HG03520 (cell line): ENCODE measurements around the gene NIN.
"Not testable (repeated sequence)": the region's sequence is repeated elsewhere in the genome, so short reads cannot be mapped to it uniquely, and the experiment has no call there.

Source experiments
- ATAC-seq: cut with Tn5 transposase; IDR thresholded peaks from one replicate; pipeline ENCODE4 v1.9.1; 2021; ENCODE audit warnings: mild to moderate bottlenecking, moderate library complexity; ENCODE audit not compliant: unreplicated experiment

Gene NIN

DNA sequence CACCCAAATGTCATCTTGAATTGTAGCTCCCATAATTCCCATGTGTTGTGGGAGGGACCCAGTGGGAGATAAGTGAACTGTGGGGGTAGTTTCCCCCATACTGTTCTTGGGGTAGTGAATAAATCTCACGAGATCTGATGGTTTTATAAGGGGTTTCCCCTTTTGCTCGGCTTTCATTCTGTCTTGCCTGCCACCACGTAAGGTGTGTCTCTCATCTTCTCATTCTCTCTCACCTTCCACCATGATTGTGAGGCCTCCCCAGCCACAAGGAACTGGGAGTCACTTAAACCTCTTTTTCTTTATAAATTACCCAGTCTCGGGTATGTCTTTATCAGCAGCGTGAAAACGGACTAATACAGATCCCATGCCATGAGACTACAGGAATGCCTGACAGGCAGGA lies 11.7 kb downstream of the NIN start:
- ATAC-seq = not testable (repeated sequence)

DNA sequence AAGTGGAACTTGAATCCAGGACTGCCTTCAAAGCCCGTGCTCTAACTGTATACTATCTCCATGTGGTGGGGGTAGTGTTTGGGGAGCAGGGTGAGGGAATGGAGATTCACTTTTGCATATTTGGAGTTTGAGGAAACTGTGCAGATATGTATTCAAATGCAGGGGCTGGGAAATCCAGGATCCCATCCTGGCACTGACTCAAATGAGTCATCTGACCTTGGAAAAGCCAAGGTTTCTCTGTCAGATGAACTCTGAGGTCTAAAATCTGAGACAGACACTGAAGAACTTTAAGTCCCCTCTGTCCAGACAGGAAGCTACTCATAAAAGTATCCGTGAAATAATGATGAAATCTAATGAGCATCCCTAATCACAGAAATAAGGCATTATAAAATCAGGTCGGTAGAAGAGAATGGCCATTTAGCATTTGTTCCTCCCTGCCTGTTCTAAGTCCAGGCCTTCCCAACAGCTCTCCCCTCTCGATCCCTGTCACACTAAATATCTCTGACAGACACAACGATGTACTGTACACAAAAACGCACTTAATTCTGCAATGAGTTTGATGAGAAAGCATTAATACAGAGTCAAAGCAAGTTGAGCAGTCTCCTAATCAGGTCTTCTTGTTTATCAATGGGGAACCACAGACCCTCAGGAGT lies 14.4 kb downstream of the NIN start:
- no peak for ATAC-seq

DNA sequence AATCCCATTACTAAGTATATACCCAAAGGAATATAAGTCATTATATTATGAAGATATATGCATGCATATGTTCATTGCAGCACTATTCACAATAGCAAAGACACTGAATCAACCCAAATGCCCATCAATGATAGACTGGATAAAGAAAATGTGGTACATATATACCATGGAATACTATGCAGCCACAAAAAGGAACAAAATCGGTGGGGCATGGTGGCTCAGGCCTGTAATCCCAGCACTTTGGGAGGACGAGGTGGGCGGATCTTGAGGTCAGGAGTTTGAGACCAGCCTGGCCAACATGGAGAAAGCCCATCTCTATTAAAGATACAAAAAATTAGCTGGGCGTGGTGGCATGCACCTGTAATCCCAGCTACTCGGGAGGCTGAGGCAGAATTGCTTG lies 15.4 kb downstream of the NIN start:
- ATAC-seq = not testable (repeated sequence)

DNA sequence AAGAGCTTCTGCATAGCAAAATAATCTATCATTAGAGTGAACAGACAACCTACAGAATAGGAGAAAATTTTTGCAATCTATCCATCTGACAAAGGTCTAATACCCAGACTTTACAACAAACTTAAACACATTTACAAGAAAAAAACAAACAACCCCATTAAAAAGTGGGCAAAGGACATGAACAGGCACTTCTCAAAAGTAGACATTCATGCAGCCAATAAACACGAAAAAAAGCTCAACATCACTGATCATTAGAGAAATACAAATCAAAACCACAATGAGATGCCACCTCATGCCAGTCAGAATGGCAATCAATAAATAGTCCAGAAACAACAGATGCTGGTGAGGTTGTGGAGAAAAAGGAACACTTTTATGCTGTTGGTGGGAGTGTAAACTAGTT lies 15.9 kb downstream of the NIN start:
- ATAC-seq = not testable (repeated sequence)

- ATAC-seq = no peak
Measured at GRCh38 chr14:50814161-50814560, 16.8 kb downstream of the NIN start.

GRCh38 chr14:50813544-50813863 lies 17.5 kb downstream of the NIN start:
- no peak for ATAC-seq

DNA sequence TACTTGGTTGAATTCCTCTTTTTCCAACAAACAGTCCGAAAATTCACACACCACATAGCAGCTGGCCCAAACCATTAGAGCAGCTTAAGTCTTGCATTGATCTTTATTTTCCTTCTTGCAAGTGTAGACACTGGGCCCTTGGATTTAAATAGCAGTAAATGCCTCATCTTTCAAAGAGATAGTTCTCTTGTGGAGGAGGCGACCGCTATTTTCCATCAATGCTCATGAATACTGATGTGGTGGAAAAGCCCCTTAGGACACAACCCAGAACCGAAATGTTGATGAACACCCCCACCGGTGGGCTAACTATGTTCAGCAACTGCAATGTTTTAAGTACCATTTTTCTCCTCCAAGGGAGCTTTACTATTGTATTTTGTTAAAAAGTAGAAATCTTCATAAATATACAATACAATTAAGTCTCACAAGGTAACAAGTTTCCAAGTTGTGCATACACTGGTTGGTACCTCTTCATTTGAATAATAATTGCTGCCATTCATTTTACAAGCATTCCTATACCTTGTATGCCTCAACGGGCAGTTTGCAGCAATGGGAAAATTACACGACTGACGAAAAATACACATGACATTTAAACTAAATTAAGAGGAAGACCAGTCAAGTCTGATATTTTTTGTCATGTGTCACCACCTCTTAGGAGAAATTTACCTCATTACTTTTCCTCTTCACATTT lies 18.0 kb downstream of the NIN start:
- no peak for ATAC-seq

- no peak for ATAC-seq
Measured at GRCh38 chr14:50812180-50812579, 18.8 kb downstream of the NIN start.

GRCh38 chr14:50808053-50808452 lies 22.9 kb downstream of the NIN start:
- ATAC-seq = no peak

GRCh38 chr14:50806241-50806933 lies 24.6 kb downstream of the NIN start:
- ATAC-seq = no peak

GRCh38 chr14:50805396-50805795 lies 25.6 kb downstream of the NIN start:
- no peak for ATAC-seq

- ATAC-seq = no peak
Measured at GRCh38 chr14:50804181-50804721, 26.7 kb downstream of the NIN start.

- no peak for ATAC-seq
Measured at GRCh38 chr14:50801706-50802105, 29.3 kb downstream of the NIN start.

GRCh38 chr14:50800032-50800431 lies 30.9 kb downstream of the NIN start:
- ATAC-seq = no peak

DNA sequence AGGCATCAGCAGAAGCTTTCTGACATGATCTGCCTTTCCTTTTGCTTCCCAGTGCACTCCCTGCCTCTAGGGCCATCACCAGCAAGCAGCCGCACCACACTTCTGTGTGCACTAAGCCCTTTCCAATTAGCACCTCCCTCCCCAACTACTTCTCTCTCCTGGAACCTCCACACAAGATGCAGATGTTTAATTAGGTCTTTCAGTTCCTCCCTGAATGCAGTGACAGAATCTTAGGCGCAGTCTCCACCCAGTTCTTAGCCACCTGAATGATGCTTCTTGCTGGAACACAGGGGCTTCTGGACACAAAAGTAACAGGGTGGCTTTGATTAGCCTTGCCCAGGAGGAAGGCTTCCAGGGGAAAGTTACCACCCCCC lies 32.9 kb downstream of the NIN start:
- ATAC-seq = peak; percentile 69

DNA sequence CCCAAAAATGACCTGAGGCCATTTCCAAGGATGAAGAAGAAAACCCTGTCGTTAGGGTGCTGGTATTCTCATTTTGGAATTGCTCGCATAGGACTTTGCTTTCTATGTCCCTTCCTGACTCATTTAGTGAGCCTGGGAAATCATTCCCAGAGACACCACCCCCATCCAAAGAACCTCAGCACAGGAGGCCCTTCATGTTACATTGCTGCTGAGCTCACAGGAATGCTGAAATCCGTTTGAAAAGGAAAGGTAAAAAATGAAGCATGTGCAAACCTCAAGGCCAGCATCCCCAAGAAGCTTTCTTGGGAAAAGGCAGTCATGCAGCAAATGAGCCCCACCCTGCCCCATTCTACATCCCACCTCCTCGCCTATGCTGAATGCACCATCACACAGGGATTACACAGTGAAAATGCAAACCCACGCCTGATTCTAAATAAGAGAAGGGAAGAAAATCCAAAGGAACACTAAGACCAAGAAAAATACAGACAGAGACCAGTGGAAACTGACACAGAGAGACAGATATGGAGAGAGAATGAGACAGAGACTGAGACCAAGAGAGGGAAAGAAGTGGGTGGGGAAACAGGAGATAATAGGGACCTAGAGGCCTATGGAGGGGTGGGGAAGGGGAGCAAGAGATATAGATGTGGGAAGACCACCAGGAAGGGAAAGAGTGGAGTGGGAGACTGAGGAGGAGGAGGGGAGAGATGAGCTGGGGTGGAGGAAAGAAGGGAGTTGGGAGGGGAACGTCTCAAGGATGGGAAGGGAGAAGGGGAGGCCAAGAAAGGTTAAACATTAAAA lies 33.5 kb downstream of the NIN start:
- no peak for ATAC-seq

GRCh38 chr14:50796390-50796789 lies 34.6 kb downstream of the NIN start:
- no peak for ATAC-seq

- no peak for ATAC-seq
Measured at GRCh38 chr14:50795909-50796308, 35.1 kb downstream of the NIN start.

DNA sequence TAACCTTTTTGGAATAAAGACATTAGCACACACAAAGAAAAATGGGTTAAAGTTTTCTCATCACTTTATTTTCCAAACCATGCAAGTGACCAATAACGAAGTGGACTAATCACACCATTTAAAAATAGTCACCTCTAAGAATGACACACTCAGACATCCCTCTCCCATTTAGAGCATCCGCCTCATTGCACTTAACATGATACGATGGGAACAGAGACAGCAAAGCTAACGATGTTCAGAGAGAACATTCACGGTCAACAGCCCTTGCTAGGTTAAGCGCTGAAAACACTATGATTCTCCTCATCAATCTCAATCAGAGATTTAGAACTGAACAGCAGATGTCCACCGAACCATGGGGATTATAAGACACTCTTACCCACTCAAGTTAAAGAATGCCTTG lies 35.8 kb downstream of the NIN start:
- ATAC-seq = no peak

DNA sequence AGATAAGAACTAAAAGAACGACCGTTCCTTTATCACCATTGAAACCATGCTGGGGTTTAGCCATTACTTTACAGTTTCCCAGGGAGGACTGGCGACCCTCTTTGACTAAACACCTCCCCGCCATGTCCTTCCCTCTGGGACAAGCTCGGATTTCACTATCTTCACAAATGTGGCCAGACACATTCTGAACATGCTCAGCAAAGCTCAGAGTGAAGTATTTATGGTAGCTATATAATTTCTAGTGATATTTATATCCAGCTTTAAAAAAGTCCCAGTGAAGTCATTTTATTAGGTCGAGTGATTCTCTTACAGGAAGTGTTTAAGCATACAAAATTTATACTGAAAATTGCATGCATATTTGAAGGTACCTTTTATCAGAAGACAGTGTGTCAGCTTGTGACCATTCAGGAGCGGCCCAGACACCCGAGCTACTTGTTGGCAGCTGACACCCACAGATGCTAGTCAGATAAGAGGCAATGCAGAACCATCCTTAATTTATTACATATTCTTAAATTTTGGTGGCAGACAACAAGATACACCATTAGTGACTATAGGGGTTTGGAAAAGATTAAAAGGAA lies 36.8 kb downstream of the NIN start:
- no peak for ATAC-seq

- no peak for ATAC-seq
Measured at GRCh38 chr14:50792634-50793068, 38.3 kb downstream of the NIN start.
